OCI-LY1 (cell line): Measurements from ENCODE around the gene ZNF22.

ENCODE experiments used
- EZH2 ChIP-seq: fragments of 200-600 bp; sonication (generic), shearing (Covaris generic); IDR thresholded peaks from 2 replicates; pipeline ENCODE4 v1.8.0; 2017; ENCODE audit warnings: borderline replicate concordance, mixed run types, mild to moderate bottlenecking, antibody characterized with exemption, low read length, moderate library complexity, mixed read lengths
- TF ChIP-seq, protein P1 (sequence below): fragments of 200-600 bp; sonication (generic), shearing (Covaris generic); IDR thresholded peaks from 2 replicates; pipeline ENCODE4 v1.5.1; 2017; ENCODE audit warnings: mild to moderate bottlenecking, antibody characterized with exemption, low read length, moderate library complexity, mixed read lengths

DNA sequence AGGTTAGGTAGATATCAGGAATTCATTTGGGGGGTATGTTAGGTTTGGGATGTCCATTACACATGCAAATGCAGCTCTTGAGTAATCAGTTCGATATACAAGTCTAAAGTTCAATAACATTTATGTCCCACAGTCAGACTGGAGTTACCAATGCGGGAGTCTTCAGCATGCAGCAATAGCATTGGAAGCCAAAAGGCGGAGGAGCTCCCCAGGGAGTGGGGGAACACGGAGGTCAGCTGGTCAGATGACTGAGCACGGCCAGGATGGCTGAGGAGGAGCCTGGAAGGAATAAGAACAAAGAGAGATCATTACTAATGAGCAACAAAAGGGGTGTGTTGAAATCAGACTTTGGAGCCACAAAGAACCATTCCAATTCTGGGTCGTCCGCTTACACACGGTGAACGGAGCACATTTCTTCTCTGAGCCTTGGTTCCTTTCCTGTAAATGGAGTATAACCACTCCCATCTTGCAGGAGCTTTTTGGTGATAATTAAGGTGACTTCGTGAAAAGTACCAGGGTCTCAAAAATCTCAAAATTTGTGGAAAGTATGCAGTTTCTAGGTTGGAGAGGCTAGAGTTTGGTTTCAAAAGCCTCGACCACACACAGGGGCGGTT is 478 bp upstream of the ZNF22 start:
- TF ChIP-seq, protein P1, sequence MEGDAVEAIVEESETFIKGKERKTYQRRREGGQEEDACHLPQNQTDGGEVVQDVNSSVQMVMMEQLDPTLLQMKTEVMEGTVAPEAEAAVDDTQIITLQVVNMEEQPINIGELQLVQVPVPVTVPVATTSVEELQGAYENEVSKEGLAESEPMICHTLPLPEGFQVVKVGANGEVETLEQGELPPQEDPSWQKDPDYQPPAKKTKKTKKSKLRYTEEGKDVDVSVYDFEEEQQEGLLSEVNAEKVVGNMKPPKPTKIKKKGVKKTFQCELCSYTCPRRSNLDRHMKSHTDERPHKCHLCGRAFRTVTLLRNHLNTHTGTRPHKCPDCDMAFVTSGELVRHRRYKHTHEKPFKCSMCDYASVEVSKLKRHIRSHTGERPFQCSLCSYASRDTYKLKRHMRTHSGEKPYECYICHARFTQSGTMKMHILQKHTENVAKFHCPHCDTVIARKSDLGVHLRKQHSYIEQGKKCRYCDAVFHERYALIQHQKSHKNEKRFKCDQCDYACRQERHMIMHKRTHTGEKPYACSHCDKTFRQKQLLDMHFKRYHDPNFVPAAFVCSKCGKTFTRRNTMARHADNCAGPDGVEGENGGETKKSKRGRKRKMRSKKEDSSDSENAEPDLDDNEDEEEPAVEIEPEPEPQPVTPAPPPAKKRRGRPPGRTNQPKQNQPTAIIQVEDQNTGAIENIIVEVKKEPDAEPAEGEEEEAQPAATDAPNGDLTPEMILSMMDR = no peak
- TF ChIP-seq EZH2 = no peak
